Measurements from ENCODE around the gene DNAH8.

DNAH8 gene

GRCh38 chr6:39078695-39079094, 363.6 kb downstream of the DNAH8 start:
- DNase-seq: no peak

DNA sequence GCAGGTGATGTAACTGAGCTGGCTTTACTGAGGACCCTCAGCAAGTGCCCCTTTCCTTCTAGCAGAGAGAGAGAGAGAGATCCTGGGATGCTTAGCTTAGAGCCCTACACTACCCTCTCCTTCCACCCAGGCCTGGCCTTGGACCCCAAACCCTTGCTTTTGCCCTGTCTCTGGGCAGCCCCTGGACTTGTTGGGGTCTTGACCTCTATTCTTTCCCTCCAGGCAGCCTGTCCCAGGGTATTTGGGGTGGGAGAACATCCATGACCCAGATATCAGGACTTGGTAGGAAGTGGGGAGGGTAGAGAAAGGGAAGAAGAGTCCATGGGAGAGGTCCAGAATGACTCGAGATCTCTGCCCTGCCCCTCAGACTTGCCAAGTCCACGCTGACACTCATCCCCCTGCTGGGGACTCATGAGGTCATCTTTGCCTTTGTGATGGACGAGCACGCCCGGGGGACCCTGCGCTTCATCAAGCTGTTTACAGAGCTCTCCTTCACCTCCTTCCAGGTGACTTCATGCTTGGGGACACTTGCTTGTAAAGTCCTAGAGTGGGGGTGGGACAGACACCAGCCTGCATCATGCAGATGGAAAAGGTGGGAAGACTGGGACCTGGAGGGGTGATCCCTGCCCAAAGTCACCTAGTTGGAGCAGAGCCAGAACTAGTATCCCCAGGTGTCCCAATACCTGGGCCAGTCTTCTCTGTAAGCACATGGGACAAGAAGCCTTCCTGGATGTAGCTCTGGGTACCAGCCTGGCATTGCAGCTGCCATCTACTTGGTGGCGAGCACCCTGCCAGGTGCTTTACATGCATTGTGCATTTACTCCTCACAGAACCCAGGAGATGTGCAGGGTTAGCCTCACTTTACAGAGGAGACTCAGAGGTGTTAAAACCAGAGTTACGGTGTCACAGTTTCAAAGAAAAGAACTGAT, 364.4 kb downstream of the DNAH8 start:
- DNase-seq: no peak
